Pons (tissue), 1 donor: ENCODE data around the gene SSC5D.

Experiments used
- DNase-seq: peaks from one replicate; pipeline ENCODE4 v3.0.0-alpha.2; 2016; ENCODE audit warnings: low spot score

Gene SSC5D

DNA sequence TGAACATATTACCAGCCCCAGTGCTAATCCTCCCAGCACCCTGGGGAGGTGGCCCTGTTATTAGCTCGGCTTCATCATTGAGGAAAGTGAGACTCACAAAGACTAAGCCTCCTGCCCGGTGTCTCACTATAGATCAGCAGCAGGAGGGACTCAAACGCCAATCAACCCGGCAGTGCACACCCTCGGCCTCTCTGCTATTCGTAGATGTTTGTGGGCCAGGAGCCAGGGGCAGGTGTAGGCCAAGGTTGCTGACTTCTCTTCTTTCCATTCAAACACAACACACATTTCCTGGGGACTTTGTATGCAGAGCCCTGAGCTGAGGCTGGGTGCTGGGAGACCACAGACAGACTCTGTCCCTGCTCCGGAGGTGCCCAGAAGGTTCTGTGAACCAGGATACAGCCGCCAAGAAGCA is 66.5 kb downstream of the SSC5D start:
- DNase-seq, result no peak

- DNase-seq, result no peak
Observed at GRCh38 chr19:55559684-55560083, 71.4 kb downstream of the SSC5D start.

GRCh38 chr19:55563261-55563690 is 75.0 kb downstream of the SSC5D start:
- DNase-seq, result no peak

GRCh38 chr19:55566823-55567222 is 78.6 kb downstream of the SSC5D start:
- DNase-seq, result no peak

GRCh38 chr19:55567708-55568328 is 79.6 kb downstream of the SSC5D start:
- DNase-seq, result no peak
